ENCODE measurements around the gene ACAP1.
"Not testable (repeated sequence)": the region's sequence is repeated elsewhere in the genome, so short reads cannot be mapped to it uniquely, and the experiment has no call there.

The ACAP1 gene

DNA sequence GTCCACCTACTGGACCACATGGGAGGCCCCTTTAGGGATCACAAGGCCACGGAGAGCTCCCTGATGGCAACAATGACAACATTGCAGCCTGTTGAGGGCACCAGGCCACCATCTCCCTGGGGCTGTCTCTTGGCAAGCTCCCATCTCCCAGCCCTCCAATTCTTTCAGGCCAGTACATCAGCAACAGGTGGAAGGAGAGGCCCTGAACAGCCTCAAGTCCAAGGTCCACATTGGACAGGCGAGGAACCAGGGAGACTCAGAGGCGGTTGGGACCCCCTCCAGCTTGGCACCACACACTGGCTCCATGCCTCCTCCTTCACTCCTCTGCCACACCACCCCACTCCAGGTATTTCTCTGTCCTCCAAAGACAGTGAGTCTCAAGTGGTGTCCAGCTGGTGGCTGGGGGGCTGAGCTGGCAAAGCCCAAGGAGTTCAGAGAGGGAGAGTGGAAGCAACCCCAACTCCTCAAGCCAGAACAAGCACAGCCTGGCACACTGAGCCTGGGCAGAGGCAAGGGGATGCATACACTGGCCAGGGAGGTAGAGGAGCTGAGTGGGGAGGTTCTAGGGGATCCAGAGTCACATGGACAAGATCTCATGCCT, 1.3 kb upstream of the ACAP1 start:
- TF ChIP-seq, protein P1, sequence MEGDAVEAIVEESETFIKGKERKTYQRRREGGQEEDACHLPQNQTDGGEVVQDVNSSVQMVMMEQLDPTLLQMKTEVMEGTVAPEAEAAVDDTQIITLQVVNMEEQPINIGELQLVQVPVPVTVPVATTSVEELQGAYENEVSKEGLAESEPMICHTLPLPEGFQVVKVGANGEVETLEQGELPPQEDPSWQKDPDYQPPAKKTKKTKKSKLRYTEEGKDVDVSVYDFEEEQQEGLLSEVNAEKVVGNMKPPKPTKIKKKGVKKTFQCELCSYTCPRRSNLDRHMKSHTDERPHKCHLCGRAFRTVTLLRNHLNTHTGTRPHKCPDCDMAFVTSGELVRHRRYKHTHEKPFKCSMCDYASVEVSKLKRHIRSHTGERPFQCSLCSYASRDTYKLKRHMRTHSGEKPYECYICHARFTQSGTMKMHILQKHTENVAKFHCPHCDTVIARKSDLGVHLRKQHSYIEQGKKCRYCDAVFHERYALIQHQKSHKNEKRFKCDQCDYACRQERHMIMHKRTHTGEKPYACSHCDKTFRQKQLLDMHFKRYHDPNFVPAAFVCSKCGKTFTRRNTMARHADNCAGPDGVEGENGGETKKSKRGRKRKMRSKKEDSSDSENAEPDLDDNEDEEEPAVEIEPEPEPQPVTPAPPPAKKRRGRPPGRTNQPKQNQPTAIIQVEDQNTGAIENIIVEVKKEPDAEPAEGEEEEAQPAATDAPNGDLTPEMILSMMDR (IDR thresholded peaks at IDR 0.05; ENCODE audit: extremely low read depth, missing control alignments): no peak
- DNase-seq (ENCODE audit: low spot score): no peak

DNA sequence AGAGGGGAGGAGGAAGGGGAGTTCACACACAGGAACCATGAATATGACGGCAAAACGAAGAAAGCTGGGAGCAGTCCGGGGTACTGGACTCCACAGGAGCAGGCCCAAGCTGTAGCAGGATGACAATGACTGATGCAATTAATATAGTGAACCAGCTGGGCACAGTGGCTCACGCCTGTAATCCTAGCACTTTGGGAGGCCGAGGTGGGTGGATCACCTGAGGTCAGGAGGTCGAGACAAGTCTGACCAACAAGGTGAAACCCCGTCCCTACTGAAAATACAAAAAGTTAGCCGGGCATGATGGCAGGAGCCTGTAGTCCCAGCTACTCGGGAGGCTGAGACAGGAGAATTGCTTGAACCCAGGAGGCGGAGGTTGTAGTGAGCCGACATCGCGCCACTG, 564 bp upstream of the ACAP1 start:
- DNase-seq (ENCODE audit: low spot score): not testable (repeated sequence)

DNA sequence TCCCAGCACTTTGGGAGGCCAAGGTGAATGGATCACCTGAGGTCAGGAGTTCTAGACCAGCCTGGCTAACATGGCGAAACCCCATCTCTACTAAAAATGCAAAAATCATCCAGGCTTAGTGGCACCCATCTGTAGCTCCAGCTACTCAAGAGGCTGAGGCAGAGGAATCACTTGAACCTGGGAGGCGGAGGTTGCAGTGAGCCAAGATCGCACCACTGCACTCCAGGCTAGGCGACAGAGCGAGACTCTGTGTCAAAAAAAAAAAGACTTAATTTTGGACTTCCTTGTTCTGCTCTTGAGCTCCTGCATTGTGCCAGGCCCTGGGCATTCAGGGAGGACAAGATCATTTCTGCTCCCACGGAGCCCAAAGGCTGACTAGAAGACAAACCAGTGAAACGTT, 1.3 kb downstream of the ACAP1 start:
- not testable (repeated sequence) for DNase-seq (ENCODE audit: low spot score)

DNA sequence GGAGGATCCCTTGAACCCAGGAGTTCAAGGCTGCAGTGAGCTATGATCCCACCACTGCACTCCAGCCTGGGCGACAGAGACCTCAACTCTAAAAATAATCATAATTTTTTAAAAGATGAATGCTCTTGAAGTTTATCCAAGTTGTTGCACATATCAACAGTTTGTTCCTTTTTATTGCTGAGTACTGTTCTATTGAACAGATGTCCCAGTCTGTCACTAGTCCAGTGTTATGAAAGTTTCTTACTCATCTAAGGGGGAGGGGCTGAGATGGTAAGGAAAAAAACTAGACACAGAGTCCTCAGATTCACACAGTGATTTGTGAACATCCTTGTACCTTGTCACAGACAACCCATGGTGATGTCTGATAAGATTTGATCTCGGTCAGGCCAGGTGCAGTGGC, 3.9 kb downstream of the ACAP1 start:
- DNase-seq (ENCODE audit: low spot score): no peak
- TF ChIP-seq, protein P1 (IDR thresholded peaks at IDR 0.05; ENCODE audit: extremely low read depth, missing control alignments): no peak

DNA sequence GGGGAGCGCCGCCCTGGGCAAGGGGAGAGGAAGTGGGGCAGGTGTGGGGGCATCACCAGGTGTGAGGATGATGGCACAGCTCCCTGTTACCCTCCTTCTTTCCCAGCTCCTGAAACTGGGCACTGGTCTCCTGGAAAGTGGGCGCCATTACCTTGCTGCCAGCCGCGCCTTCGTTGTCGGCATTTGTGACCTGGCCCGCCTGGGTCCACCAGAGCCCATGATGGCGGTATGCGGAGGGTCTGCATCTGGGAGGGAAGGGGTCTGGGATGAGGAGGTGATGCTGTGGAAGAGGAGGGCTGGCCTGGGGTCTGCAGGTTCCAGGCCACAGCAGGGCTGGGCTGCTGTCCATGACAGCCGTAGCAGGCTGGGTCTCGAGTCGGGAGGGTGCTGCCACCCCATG, 5.5 kb downstream of the ACAP1 start:
- TF ChIP-seq, protein P1 (IDR thresholded peaks at IDR 0.05; ENCODE audit: extremely low read depth, missing control alignments): no peak
- no peak for DNase-seq (ENCODE audit: low spot score)

DNA sequence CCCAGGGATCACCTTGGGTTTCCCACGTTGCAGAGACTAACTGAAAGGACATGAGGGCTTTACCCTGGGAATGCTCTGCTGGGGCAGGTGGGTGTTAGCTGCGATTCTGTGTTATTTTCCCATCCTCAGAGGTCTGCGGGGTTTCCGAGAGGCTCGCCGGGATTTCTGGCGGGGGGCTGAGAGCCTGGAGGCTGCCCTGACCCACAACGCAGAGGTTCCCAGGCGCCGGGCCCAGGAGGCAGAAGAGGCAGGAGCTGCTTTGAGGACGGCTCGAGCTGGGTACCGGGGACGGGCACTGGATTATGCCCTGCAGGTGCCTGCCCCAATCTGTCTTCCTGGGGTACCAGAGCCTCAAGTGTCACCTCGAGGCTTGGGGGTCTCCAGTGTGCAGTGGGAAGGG, 6.9 kb downstream of the ACAP1 start:
- TF ChIP-seq, protein P1 (IDR thresholded peaks at IDR 0.05; ENCODE audit: extremely low read depth, missing control alignments): no peak
- DNase-seq (ENCODE audit: low spot score): no peak

DNA sequence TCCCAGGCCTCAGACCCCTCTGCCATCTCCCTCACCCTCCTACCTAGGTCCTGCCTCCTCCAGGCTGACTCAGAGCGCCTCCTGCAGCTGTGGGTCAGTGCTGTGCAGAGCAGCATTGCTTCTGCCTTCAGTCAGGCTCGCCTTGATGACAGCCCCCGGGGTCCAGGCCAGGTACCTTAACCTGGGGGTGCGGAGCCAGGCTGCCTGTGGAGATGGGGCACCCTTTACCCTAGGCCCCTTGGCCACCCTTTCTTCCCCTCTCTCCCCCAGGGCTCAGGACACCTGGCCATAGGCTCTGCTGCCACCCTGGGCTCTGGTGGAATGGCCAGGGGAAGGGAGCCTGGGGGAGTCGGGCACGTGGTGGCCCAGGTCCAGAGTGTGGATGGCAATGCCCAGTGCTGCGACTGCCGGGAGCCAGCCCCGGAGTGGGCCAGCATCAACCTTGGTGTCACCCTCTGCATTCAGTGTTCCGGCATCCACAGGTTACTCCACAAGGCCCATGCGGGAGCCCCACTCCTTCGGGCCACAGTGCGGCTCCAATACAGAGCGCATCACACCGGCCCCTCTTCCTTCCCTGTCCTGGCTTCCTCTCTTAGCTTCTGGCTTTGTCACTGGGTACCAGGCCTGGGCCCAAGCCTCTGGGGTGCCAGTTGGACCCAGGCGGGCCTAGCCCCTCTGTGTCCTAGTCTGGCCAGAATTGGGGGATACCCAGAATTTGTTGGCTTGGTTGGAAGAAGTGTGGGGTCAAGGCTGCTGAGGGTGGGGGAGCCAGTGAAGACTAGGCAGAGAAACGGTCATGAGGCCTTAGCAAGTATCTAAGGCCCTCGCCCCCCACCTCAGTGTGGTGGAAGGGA, 10.7 kb downstream of the ACAP1 start:
- DNase-seq (ENCODE audit: low spot score): no peak
- TF ChIP-seq, protein P1 (IDR thresholded peaks at IDR 0.05; ENCODE audit: extremely low read depth, missing control alignments): no peak

DNA sequence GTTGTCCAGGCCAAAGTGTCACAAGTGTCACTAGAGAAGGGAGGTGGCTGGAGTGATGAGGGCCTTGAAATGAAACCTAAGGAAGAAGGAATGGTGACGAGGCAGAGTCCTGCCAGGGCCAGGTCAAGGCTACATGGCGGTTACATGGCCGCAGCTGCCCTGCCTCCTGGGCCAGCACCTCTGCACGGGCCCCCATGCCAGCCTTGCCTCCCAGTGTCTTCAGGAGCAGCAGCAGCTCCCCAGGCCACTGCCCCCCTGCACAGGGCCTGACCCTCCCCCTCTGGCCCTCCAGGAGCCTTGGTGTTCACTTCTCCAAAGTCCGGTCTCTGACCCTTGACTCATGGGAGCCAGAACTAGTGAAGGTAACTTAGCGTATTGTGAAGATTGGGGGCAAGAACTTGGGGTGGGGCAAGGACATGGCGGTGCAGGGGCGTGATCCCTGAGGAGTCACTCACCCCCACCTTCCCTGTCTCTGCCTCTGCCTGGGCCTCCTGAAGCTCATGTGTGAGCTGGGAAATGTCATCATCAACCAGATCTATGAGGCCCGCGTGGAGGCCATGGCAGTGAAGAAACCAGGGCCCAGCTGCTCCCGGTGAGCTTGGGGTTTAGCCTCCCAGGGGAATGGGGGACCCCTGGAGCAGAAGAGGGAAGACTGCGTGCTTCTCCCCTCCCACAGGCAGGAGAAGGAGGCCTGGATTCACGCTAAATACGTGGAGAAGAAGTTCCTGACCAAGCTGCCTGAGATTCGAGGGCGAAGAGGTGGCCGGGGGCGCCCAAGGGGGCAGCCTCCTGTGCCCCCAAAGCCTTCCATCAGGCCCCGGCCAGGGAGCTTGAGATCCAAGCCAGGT, 11.5 kb downstream of the ACAP1 start:
- no peak for DNase-seq (ENCODE audit: low spot score)
- TF ChIP-seq, protein P1 (IDR thresholded peaks at IDR 0.05; ENCODE audit: extremely low read depth, missing control alignments): no peak
